DND-41 (cell line): ENCODE measurements around the gene TFCP2.

Experiments
- ATAC-seq: fragments of 200-7000 bp; cut with Tn5 transposase; 3 replicates; pipeline ENCODE4 v1.9.1; 2021; ENCODE audit warnings: low read depth; ENCODE audit not compliant: insufficient read depth
- DNase-seq: peaks from one replicate; pipeline ENCODE4 v3.0.0-alpha.2; 2020
- H2AFZ ChIP-seq: 2 replicates; pipeline ENCODE4 v1.6.0; 2012; ENCODE audit warnings: low read depth, low read length
- H3K27ac ChIP-seq: 2 replicates; pipeline ENCODE4 v1.5.1; 2012; ENCODE audit warnings: low read length, inconsistent platforms
- H3K27me3 ChIP-seq: fragments of 200-600 bp; sonication (generic); 2 replicates; pipeline ENCODE4 v1.6.0; 2012; ENCODE audit warnings: low read length, mild to moderate bottlenecking, inconsistent platforms; ENCODE audit not compliant: insufficient read depth, poor library complexity
- H3K36me3 ChIP-seq: 2 replicates; pipeline ENCODE4 v1.5.1; 2012; ENCODE audit warnings: low read length, inconsistent platforms; ENCODE audit not compliant: insufficient read depth
- H3K4me1 ChIP-seq: 2 replicates; pipeline ENCODE4 v1.5.1; 2012; ENCODE audit warnings: mild to moderate bottlenecking, low read length; ENCODE audit not compliant: insufficient read depth
- H3K4me2 ChIP-seq: 2 replicates; pipeline ENCODE4 v1.6.0; 2012; ENCODE audit warnings: mild to moderate bottlenecking, moderate library complexity, low read length, inconsistent platforms; ENCODE audit not compliant: insufficient read depth
- H3K4me3 ChIP-seq, 2 experiments: fragments of 200-600 bp in 1 of 2; shearing (Covaris generic) in 1 of 2; 2 replicates each; pipeline ENCODE4 v1.5.1; 2012 to 2016; ENCODE audit warnings: inconsistent platforms in 2 of 2, low read length in 2 of 2, mild to moderate bottlenecking in 2 of 2, low read depth in 1 of 2, moderate library complexity in 1 of 2
- H3K79me2 ChIP-seq: 2 replicates; pipeline ENCODE4 v1.6.0; 2012; ENCODE audit warnings: low read length, inconsistent platforms; ENCODE audit not compliant: insufficient read depth
- H3K9ac ChIP-seq: 2 replicates; pipeline ENCODE4 v1.6.0; 2012; ENCODE audit warnings: low read depth, mild to moderate bottlenecking, inconsistent platforms, low read length, moderate library complexity
- H3K9me3 ChIP-seq: 2 replicates; pipeline ENCODE4 v1.5.1; 2012; ENCODE audit warnings: low read length, moderate library complexity, mild to moderate bottlenecking, inconsistent platforms; ENCODE audit not compliant: insufficient read depth, severe bottlenecking
- H4K20me1 ChIP-seq: 2 replicates; pipeline ENCODE4 v1.6.0; 2012; ENCODE audit warnings: low read length; ENCODE audit not compliant: insufficient read depth
- EZH2 ChIP-seq: IDR thresholded peaks from 3 replicates; pipeline ENCODE4 v1.6.1; 2012; ENCODE audit warnings: borderline replicate concordance, low read depth, mild to moderate bottlenecking, moderate library complexity, low read length, inconsistent platforms; ENCODE audit not compliant: severe bottlenecking
- TF ChIP-seq, protein P1 (sequence below): IDR thresholded peaks from 2 replicates; pipeline ENCODE4 v1.5.1; 2012; ENCODE audit warnings: borderline replicate concordance, low read length, moderate library complexity, mild to moderate bottlenecking; ENCODE audit not compliant: poor library complexity, severe bottlenecking; ENCODE audit errors: extremely low read depth

The TFCP2 gene

GRCh38 chr12:51218607-51219161 lies 45.7 kb upstream of the TFCP2 start:
- no peak for DNase-seq
- peak overlapping the region; percentile 34 to 66 for H3K4me3 ChIP-seq

DNA sequence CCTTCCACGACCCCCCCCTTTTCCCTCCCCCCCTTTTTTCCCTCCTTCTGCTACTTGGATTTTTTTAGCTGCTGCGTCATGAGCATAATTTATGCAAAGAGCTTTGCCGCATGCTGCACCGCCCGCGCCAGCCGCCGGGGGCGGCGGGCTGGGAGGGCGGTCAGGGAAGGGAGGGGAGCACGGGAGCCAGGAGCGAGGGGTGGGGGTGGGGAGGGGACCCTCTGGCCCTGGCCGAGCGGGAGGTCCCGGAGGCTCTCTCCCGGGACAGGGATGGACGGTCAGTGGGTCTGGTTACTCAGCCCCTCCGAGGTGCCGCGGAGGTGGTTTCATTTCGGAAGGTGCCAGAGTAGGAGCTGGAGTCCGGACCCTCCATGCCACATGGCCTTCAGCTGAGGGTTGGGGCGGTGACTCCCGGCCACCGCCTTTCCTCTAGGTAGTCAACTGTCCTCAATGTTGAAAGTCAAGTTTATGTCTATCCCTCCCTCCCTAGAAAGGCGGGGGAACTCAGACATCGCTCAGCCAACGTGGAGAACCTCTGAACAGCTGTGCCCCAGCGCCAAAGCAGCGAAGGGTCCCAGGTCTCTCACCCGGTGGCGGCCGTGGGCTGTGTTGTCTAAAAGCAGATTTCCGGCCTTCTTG lies 45.2 kb upstream of the TFCP2 start, which contains the start of gene POU6F1:
TSS of gene POU6F1 (minus strand) at position 95 of the 639 bp plus-strand sequence. CDS start 11,226 bp downstream, outside the sequence.
- H2AFZ ChIP-seq = peak within 1 kb of the TSS; percentile 80
- H3K27ac ChIP-seq = peak within 1 kb of the TSS; percentile 47
- H3K9me3 ChIP-seq = no peaks in the 10 kb centered on the region
- DNase-seq = peak; percentile 73
- peak; percentile 88 for ATAC-seq
- no peaks in the 10 kb centered on the region for H3K79me2 ChIP-seq
- H3K9ac ChIP-seq = peak within 1 kb of the TSS; percentile 63
- H4K20me1 ChIP-seq = no peaks in the 10 kb centered on the region
- peaks cover 18% of the 10 kb centered on the region for H3K4me1 ChIP-seq
- no peaks in the 10 kb centered on the region for H3K36me3 ChIP-seq
- TF ChIP-seq EZH2 = no peak
- TF ChIP-seq, protein P1, sequence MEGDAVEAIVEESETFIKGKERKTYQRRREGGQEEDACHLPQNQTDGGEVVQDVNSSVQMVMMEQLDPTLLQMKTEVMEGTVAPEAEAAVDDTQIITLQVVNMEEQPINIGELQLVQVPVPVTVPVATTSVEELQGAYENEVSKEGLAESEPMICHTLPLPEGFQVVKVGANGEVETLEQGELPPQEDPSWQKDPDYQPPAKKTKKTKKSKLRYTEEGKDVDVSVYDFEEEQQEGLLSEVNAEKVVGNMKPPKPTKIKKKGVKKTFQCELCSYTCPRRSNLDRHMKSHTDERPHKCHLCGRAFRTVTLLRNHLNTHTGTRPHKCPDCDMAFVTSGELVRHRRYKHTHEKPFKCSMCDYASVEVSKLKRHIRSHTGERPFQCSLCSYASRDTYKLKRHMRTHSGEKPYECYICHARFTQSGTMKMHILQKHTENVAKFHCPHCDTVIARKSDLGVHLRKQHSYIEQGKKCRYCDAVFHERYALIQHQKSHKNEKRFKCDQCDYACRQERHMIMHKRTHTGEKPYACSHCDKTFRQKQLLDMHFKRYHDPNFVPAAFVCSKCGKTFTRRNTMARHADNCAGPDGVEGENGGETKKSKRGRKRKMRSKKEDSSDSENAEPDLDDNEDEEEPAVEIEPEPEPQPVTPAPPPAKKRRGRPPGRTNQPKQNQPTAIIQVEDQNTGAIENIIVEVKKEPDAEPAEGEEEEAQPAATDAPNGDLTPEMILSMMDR = peak; percentile 69
- peak within 1 kb of the TSS; percentile 34 to 66 for H3K4me3 ChIP-seq
- H3K4me2 ChIP-seq = peak within 1 kb of the TSS; percentile 94
- H3K27me3 ChIP-seq = peaks cover 2% of the 10 kb centered on the region

More at GRCh38 chr12:51218607-51219161, 45.7 kb upstream of the TFCP2 start:
- H3K4me2 ChIP-seq = peak overlapping the region; percentile 94
- no peaks in the 10 kb centered on the region for H3K79me2 ChIP-seq
- no peaks in the 10 kb centered on the region for H4K20me1 ChIP-seq
- peaks cover 18% of the 10 kb centered on the region for H3K4me1 ChIP-seq
- TF ChIP-seq, protein P1 = no peak
- no peak for TF ChIP-seq EZH2
- peak overlapping the region; percentile 63 for H3K9ac ChIP-seq
- peak; percentile 13; the same call in 2 of the 3 replicates for ATAC-seq
- H2AFZ ChIP-seq = peak overlapping the region; percentile 80
- no peaks in the 10 kb centered on the region for H3K36me3 ChIP-seq
- H3K27me3 ChIP-seq = peaks cover 2% of the 10 kb centered on the region
- H3K9me3 ChIP-seq = no peaks in the 10 kb centered on the region
- H3K27ac ChIP-seq = peak overlapping the region; percentile 47

- peak; percentile 33 for DNase-seq
- H3K27ac ChIP-seq = no peak overlapping the region
- no peaks in the 10 kb centered on the region for H3K36me3 ChIP-seq
Observed at GRCh38 chr12:51217133-51217967, 44.4 kb upstream of the TFCP2 start.

More at GRCh38 chr12:51217133-51217967, 44.4 kb upstream of the TFCP2 start:
- H4K20me1 ChIP-seq = no peaks in the 10 kb centered on the region
- H3K4me2 ChIP-seq = peak overlapping the region; percentile 94
- peak overlapping the region; percentile 63 for H3K9ac ChIP-seq
- peak; percentile 50 for ATAC-seq
- TF ChIP-seq, protein P1 = no peak
- no peak for TF ChIP-seq EZH2
- H2AFZ ChIP-seq = peak overlapping the region; percentile 80
- peaks cover 18% of the 10 kb centered on the region for H3K4me1 ChIP-seq
- peak overlapping the region; percentile 34 to 66 for H3K4me3 ChIP-seq
- no peaks in the 10 kb centered on the region for H3K9me3 ChIP-seq
- H3K27me3 ChIP-seq = peaks cover 2% of the 10 kb centered on the region
- H3K79me2 ChIP-seq = no peaks in the 10 kb centered on the region
